ENCODE measurements around the gene SHQ1. TPM values are rescaled to one million over a fixed set of nuclear protein-coding genes. Genes with fewer than 3 reads are reported as not detected.
A peak's percentile ranks its signal among the peaks of the same experiment; 100 is the strongest.

SHQ1 gene
- total and polyA plus RNA-seq, 4 donors: 7.3 to 25.0 (median 16.0) TPM

DNA sequence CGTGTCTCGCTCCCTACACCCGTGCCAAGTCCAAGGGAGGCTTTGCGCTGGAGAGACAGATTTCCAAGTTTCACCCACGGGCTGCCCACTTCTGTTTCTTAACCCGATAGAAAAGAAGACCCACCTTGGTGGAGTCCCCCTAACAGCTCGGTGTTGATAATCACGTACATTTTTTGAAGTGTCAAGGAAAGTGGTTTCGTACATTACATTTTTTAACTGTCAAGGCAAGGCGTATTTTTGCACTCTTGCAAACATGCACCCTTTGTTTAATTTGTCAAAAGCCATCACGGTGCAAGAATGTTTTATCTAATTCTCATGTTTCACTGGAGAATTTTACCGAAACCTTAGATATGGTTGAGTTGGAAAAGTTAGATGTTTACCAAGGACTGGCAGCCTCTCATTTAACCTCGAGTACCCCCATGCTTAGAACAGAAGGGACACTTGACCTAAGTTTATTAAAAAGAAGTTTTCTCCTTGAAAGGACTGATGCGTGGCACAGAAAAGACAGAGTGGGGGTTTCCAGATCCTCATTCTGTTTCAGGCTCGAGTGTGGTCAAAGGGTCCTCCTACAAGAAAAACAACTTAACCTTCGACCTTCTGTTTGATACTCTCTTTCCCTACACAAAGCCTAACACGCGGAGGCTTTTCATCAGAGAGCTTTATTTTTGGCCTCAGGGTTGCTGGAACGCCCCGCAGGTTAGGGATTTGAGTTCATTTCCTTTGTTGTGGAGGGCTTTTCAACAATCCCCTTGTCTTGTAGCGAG lies 40.5 kb upstream of the SHQ1 start:
- Histone ChIP-seq H3K9me3 (ENCODE audit: control insufficient read depth in 4 of 4, insufficient read depth in 3 of 4, low read length in 3 of 4) (no peaks in the 10 kb centered on the region), H3K9ac (ENCODE audit: insufficient read depth in 1 of 2, low read length in 2 of 2) (peak overlapping the region; percentile 0 to 86), H3K27ac (ENCODE audit: low read depth in 1 of 2, low read length in 1 of 2) (peak overlapping the region; percentile 31 to 79), H3K27me3 (ENCODE audit: control insufficient read depth in 3 of 3, insufficient read depth in 3 of 3, low read length in 2 of 3) (peaks cover 0 to 2% (median 0%) of the 10 kb centered on the region in 3 donors), H3K36me3 (ENCODE audit: control insufficient read depth in 4 of 4, insufficient read depth in 4 of 4, low read length in 4 of 4) (no peaks in the 10 kb centered on the region), H3K4me1 (ENCODE audit: control insufficient read depth in 5 of 5, insufficient read depth in 5 of 5, low read length in 5 of 5) (peaks cover 3 to 55% (median 5%) of the 10 kb centered on the region in 5 donors), H3K4me3 (no peak overlapping the region)
- ATAC-seq (ENCODE audit: insufficient read depth, low FRiP score) (no peak), DNase-seq (peak; percentile 29 to 73 (median 69))
- WGBS, 2 donors: 17 to 19% methylated on average over 21 of the region's 21 CpGs
- TF ChIP-seq, protein P1, sequence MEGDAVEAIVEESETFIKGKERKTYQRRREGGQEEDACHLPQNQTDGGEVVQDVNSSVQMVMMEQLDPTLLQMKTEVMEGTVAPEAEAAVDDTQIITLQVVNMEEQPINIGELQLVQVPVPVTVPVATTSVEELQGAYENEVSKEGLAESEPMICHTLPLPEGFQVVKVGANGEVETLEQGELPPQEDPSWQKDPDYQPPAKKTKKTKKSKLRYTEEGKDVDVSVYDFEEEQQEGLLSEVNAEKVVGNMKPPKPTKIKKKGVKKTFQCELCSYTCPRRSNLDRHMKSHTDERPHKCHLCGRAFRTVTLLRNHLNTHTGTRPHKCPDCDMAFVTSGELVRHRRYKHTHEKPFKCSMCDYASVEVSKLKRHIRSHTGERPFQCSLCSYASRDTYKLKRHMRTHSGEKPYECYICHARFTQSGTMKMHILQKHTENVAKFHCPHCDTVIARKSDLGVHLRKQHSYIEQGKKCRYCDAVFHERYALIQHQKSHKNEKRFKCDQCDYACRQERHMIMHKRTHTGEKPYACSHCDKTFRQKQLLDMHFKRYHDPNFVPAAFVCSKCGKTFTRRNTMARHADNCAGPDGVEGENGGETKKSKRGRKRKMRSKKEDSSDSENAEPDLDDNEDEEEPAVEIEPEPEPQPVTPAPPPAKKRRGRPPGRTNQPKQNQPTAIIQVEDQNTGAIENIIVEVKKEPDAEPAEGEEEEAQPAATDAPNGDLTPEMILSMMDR (IDR thresholded peaks at IDR 0.05; ENCODE audit: control extremely low read depth, extremely low read depth): no peak

DNA sequence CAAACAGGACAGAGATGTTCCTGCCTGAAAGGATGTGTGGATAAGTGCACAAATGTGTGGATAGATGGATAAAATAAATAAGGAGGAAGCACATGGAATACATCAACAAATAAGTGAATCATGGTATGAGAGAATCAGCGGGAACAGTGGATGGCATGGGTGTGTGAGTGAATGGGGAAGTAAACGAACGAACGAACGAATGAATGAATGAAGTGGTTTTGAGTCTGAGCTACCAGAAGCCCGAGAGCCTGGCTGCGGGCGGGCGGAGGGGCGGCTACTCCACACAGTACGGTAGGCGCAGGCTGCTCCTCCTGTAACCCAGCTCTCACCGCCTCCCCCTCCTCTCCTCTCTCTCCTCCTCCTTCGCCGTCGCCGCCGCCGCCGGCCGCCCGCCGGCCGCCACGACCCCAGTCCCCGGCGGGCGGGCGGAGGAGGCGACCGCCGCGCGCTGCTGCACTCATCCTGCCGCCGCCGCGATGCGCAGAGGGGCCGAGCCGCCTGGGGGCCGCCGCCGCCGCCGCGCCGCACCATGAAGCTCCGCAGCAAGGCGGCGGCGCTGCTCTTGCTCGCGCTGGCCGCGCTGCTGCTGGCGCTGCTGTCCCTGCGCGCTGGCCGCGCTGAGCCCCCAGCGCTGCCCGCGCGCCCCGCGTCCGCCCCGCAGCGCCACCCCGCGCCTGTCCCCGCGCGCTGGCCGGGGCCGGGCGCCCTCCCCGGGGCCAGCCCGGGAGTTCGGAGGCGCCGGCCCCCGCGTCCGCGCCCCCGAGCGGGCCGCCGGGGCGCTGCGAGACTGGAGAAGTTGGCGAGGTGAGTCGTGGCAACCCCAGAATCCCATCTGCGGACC lies 39.7 kb upstream of the SHQ1 start, which contains the start of gene GXYLT2:
GXYLT2 (plus strand) TSS at position 342 of the 841 bp plus-strand sequence; CDS start at position 530, 188 bp downstream.
- TF ChIP-seq, protein P1 (IDR thresholded peaks at IDR 0.05; ENCODE audit: control extremely low read depth, extremely low read depth): no peak
- peaks cover 2 to 51% (median 5%) of the 10 kb centered on the region in 5 donors for H3K4me1 ChIP-seq (ENCODE audit: control insufficient read depth in 5 of 5, insufficient read depth in 5 of 5, low read length in 5 of 5)
- H3K9ac ChIP-seq (ENCODE audit: insufficient read depth in 1 of 2, low read length in 2 of 2): peak within 1 kb of the TSS; percentile 43 to 86
- H3K27me3 ChIP-seq (ENCODE audit: control insufficient read depth in 3 of 3, insufficient read depth in 3 of 3, low read length in 2 of 3): peaks cover 0 to 2% (median 0%) of the 10 kb centered on the region in 3 donors
- no peaks in the 10 kb centered on the region for H3K36me3 ChIP-seq (ENCODE audit: control insufficient read depth in 4 of 4, insufficient read depth in 4 of 4, low read length in 4 of 4)
- WGBS, 2 donors: 0 to 1% methylated on average over 75 to 96 of the region's 96 CpGs
- H3K4me3 ChIP-seq: peak within 1 kb of the TSS; percentile 55
- H3K27ac ChIP-seq (ENCODE audit: low read depth in 1 of 2, low read length in 1 of 2): peak within 1 kb of the TSS; percentile 7 to 80
- peak; percentile 70 for ATAC-seq (ENCODE audit: insufficient read depth, low FRiP score)
- H3K9me3 ChIP-seq (ENCODE audit: control insufficient read depth in 4 of 4, insufficient read depth in 3 of 4, low read length in 3 of 4): no peaks in the 10 kb centered on the region
- DNase-seq: peak; percentile 86 to 94 (median 86)

DNA sequence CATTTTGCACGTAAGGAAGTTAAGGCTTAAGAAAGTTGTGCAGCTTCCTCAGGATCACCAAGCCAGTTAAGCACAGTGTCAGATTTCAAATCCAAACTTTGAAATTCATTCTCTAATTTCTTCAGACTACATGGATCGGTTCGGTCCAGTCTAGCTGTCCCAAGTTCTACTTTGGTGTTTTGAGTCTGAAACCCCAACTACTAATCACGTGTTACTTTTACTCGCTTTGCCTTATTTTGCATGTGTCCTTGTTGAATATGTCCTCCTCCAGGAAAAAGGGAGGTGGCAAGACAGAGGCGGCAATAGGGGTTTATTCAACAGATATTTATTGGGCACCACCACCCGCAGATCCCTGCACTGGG lies 39.1 kb upstream of the SHQ1 start:
- Histone ChIP-seq H3K9ac (ENCODE audit: insufficient read depth in 1 of 2, low read length in 2 of 2) (peak overlapping the region; percentile 43 to 86), H3K4me3 (no peak overlapping the region), H3K36me3 (ENCODE audit: control insufficient read depth in 4 of 4, insufficient read depth in 4 of 4, low read length in 4 of 4) (no peaks in the 10 kb centered on the region), H3K27me3 (ENCODE audit: control insufficient read depth in 3 of 3, insufficient read depth in 3 of 3, low read length in 2 of 3) (peaks cover 0 to 2% (median 0%) of the 10 kb centered on the region in 3 donors), H3K9me3 (ENCODE audit: control insufficient read depth in 4 of 4, insufficient read depth in 3 of 4, low read length in 3 of 4) (no peaks in the 10 kb centered on the region), H3K27ac (ENCODE audit: low read depth in 1 of 2, low read length in 1 of 2) (no peak overlapping the region), H3K4me1 (ENCODE audit: control insufficient read depth in 5 of 5, insufficient read depth in 5 of 5, low read length in 5 of 5) (peaks cover 0 to 45% (median 5%) of the 10 kb centered on the region in 5 donors)
- WGBS, 2 donors: 4% methylated on average over 7 of the region's 7 CpGs
- DNase-seq (peak in 2 of 3 donors; percentile 56 to 70), ATAC-seq (ENCODE audit: insufficient read depth, low FRiP score) (peak; percentile 7)
- TF ChIP-seq, protein P1 (IDR thresholded peaks at IDR 0.05; ENCODE audit: control extremely low read depth, extremely low read depth): no peak
